Measurements from ENCODE around the gene HOXA7.

DNA sequence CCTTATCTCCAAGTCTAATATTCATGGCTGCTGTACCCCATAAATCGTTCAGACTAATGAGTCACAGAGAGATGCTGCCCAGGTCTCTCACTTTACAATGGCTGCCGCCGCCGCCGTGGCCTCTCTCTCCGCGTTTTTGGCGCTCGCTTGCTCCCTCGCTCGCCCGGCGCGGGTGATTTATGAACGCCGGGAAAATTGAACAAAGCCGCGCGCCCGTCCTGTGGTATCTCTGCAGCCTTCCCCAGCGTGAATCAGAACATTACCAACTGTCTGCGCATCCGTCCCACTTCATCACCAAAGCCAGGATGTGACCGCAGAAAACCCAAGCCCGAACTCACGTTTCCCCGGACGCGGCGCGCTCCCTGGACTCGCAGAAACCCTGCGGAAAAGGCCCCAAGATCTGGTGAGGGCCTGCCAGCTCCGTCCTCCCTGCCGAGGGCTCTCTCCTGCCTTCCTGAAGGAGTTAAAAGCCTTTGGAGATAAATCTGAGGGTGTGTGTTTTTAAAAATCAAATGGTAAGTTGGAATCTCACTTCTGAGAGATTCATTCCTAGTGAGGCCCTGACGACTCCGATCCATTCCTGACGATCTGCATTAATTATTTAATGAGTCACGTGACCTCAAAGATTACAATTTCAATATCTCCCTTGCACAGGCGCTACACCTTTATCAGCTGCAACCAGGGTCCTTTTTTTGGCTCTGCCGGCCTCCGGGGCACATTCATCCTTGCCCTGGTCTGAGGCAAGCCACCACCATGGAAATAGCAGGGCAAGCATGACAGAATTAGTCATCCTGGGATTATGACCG, 32.2 kb downstream of the HOXA7 start:
- TF ChIP-seq, protein P1, sequence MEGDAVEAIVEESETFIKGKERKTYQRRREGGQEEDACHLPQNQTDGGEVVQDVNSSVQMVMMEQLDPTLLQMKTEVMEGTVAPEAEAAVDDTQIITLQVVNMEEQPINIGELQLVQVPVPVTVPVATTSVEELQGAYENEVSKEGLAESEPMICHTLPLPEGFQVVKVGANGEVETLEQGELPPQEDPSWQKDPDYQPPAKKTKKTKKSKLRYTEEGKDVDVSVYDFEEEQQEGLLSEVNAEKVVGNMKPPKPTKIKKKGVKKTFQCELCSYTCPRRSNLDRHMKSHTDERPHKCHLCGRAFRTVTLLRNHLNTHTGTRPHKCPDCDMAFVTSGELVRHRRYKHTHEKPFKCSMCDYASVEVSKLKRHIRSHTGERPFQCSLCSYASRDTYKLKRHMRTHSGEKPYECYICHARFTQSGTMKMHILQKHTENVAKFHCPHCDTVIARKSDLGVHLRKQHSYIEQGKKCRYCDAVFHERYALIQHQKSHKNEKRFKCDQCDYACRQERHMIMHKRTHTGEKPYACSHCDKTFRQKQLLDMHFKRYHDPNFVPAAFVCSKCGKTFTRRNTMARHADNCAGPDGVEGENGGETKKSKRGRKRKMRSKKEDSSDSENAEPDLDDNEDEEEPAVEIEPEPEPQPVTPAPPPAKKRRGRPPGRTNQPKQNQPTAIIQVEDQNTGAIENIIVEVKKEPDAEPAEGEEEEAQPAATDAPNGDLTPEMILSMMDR (IDR thresholded peaks at IDR 0.05) = no peak
- no peak for TF ChIP-seq POLR2A (IDR thresholded peaks at IDR 0.05)

All from heart left ventricle (tissue), 13 donors.